Mesothelial cell of epicardium (in vitro differentiated cells): Measurements from ENCODE around the gene NCOA7. TPM values are rescaled to one million over a fixed set of nuclear protein-coding genes. Genes with fewer than 3 reads are reported as not detected.

Experiments used
- DNase-seq, 2 experiments: peaks; one replicate each; pipeline ENCODE4 v3.0.0; 2021; ENCODE audit warnings: low spot score in 2 of 2; ENCODE audit not compliant: unreplicated experiment in 2 of 2
- H3K27ac Mint-ChIP-seq: 2 replicates; pipeline ENCODE4 v1.8.0; 2021; ENCODE audit warnings: mixed read lengths
- H3K27me3 Mint-ChIP-seq: 2 replicates; pipeline ENCODE4 v1.8.0; 2021; ENCODE audit warnings: low read depth, mixed read lengths
- H3K36me3 Mint-ChIP-seq: 2 replicates; pipeline ENCODE4 v1.8.0; 2021; ENCODE audit warnings: mixed read lengths
- H3K4me1 Mint-ChIP-seq: 2 replicates; pipeline ENCODE4 v1.8.0; 2021; ENCODE audit warnings: mixed read lengths
- H3K4me3 Mint-ChIP-seq: 2 replicates; pipeline ENCODE4 v1.8.0; 2021; ENCODE audit warnings: mild to moderate bottlenecking, moderate library complexity, mixed read lengths
- H3K9me3 Mint-ChIP-seq: 2 replicates; pipeline ENCODE4 v1.8.0; 2021; ENCODE audit warnings: mixed read lengths
- CTCF ChIP-seq: fragments of 200-600 bp; sonication (generic); IDR thresholded peaks from one replicate; pipeline ENCODE4 v1.5.0; 2021; ENCODE audit warnings: antibody characterized with exemption; ENCODE audit not compliant: unreplicated experiment
- total RNA-seq: library from RNA; stranded (reverse); gene quantifications from 3 replicates; pipeline ENCODE4 v1.2.1, GENCODE V29; 2021

Gene NCOA7
- total RNA-seq, 1 donor from 2014 or later: 52.4 TPM

- no peak for DNase-seq
- Mint-ChIP-seq H3K27ac (no peak overlapping the region), H3K27me3 (no peaks in the 10 kb centered on the region), H3K4me1 (peaks cover 21% of the 10 kb centered on the region), H3K36me3 (no peaks in the 10 kb centered on the region), H3K9me3 (no peaks in the 10 kb centered on the region), H3K4me3 (no peak overlapping the region)
- TF ChIP-seq CTCF: no peak
Measured at GRCh38 chr6:125839879-125840278, 49.1 kb downstream of the NCOA7 start.

GRCh38 chr6:125841356-125842090, 50.8 kb downstream of the NCOA7 start:
- no peak for DNase-seq

GRCh38 chr6:125842091-125842626, 51.4 kb downstream of the NCOA7 start:
- Mint-ChIP-seq H3K27me3 (no peaks in the 10 kb centered on the region), H3K4me3 (no peak overlapping the region), H3K27ac (no peak overlapping the region), H3K4me1 (peaks cover 7% of the 10 kb centered on the region), H3K9me3 (no peaks in the 10 kb centered on the region), H3K36me3 (no peaks in the 10 kb centered on the region)
- DNase-seq: no peak
- TF ChIP-seq CTCF: no peak

More at GRCh38 chr6:125841356-125842090, 50.8 kb downstream of the NCOA7 start:
- TF ChIP-seq CTCF: no peak
- Mint-ChIP-seq H3K4me1 (peaks cover 10% of the 10 kb centered on the region), H3K4me3 (no peak overlapping the region), H3K27me3 (no peaks in the 10 kb centered on the region), H3K36me3 (no peaks in the 10 kb centered on the region), H3K27ac (no peak overlapping the region), H3K9me3 (no peaks in the 10 kb centered on the region)

GRCh38 chr6:125843593-125843992, 52.8 kb downstream of the NCOA7 start:
- Mint-ChIP-seq H3K4me3 (no peak overlapping the region), H3K36me3 (peaks cover 3% of the 10 kb centered on the region), H3K9me3 (peaks cover 4% of the 10 kb centered on the region), H3K4me1 (no peaks in the 10 kb centered on the region), H3K27me3 (no peaks in the 10 kb centered on the region), H3K27ac (no peak overlapping the region)
- no peak for TF ChIP-seq CTCF
- DNase-seq: no peak

GRCh38 chr6:125844989-125845388, 54.2 kb downstream of the NCOA7 start:
- Mint-ChIP-seq H3K27ac (no peak overlapping the region), H3K27me3 (no peaks in the 10 kb centered on the region), H3K36me3 (peaks cover 3% of the 10 kb centered on the region), H3K9me3 (peaks cover 4% of the 10 kb centered on the region), H3K4me1 (no peaks in the 10 kb centered on the region), H3K4me3 (no peak overlapping the region)
- no peak for DNase-seq
- no peak for TF ChIP-seq CTCF
